GM18870 (cell line): Measurements from ENCODE around the gene GALNT5.

Source experiments
- ATAC-seq: cut with Tn5 transposase; IDR thresholded peaks from one replicate; pipeline ENCODE4 v1.9.1; 2021; ENCODE audit warnings: moderate library complexity; ENCODE audit not compliant: unreplicated experiment

Gene GALNT5

DNA sequence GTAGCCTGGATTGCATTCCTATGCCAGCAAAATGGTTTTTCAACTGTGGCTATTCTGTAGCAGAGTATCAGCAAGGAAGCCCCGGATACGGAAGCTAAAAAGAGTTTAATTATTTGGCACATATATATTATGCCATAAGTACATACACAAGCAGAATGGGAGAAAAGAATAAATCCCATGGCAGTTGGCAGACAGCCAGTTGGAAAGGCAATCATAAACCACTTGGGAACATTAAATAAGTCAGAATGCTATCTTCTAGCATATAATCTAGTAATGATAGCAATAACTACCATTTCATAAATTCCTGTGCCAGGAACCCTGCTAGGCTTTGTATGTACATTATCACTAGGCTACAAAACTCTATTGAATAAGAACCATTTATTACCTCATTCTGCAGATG, 26.0 kb downstream of the GALNT5 start:
- no peak for ATAC-seq

DNA sequence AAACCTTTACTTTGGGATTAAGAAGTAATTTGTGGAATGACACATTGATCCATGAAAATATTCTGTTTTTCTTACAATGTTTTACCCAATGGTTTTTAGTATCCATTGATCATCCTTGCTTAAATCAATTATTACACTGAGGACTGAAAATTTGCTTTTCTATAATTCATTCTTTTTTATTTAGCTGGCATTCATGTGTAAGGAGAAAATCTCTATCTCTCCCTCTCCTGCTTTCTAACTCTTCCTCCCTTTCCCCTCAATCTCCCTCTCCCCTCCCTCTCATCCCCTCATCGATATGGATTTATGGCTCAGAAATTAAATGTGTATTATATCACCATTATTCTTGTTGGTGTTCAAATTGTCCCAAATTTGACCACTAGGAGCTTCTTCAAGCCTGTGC, 29.7 kb downstream of the GALNT5 start:
- ATAC-seq: no peak

DNA sequence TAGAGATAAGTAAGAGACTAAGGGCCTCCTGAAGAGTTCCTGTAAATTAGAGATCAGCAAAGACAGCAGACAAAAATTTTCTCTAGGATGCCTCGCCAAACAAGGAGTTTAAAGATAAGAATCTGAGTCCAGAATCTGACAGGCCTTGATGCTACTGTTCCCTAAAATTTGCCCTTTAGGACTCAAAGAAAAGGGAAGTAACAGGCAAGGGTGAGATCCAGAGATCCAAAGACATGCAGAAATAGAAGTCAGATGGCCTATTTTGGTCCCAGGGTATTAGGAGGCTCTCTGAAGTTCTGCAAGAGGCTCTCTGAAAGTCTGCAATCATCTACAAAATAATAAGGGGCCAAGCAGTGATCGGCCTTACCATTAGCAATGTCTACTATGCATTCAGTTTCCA, 33.0 kb downstream of the GALNT5 start:
- ATAC-seq: no peak

DNA sequence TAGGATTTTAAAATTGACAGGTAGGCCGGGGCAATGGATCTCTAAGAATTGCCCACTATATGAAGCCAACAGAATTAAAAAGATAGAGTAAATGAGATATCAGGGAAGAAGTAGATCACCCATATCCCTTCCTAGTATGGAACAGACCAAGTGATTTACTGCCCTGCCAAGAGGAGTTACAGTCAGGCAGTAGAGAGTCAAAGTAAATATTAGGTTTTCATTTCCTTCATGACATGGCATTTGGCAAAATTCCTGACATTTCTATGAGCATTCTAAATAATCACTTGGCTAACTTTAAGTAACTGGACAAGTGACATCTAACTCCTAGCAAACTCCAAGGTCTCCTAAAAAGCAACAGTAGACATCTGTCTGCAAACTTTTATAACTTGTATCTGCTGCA, 33.5 kb downstream of the GALNT5 start:
- no peak for ATAC-seq

DNA sequence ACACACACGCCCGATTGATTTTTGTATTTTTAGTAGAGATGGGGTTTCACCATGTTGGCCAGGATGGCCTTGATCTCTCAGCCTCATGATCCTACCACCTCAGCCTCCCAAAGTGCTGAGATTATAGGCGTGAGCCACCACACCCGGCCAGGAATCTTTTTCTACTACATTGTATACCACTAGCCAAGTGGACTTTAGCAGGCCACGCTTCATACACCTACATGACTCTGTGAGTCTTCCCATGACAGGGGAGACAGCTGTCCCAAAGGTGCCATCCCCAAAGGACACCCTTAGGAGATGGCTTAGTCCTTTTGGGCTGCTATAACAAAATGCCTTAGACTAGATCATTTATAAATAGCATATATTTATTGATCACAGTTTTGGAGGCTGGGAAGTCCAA, 35.3 kb downstream of the GALNT5 start:
- ATAC-seq: no peak

DNA sequence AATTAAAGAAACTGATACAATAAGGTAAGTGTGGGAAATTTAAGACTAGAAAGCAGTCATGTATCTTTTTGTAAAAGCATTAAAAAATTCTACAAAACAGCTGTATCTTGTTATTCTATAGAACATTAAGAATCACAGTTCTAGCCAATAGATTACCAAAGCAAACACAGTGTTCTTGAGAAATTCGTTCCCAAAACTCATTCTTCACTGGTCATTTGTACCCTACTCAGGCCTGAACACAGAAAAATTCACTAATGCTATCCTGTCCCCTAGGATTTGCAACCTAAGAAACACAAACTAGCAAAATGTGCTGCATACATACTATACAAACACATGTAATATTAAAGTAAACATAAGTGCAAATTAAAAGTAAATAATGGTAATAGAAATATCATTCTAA, 39.0 kb downstream of the GALNT5 start:
- no peak for ATAC-seq

DNA sequence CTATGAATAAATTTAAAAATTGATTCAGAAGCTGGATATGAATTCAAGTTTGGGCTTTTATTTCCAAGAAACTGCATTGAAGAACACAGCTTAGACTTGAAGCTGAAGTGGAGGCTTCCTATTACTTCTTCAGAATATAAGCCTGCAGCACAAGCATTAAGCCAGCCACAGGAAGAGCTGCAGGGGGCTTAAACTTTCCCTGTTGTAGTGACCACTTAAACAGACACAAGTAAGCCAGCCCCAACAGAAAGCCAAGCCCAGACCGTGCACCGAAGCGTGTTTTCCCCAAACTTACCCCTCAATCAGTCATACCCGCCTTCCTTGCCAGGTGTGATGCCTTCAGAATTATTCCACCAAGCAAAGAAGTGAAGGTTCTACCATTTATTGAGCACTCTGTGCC, 39.5 kb downstream of the GALNT5 start:
- no peak for ATAC-seq

DNA sequence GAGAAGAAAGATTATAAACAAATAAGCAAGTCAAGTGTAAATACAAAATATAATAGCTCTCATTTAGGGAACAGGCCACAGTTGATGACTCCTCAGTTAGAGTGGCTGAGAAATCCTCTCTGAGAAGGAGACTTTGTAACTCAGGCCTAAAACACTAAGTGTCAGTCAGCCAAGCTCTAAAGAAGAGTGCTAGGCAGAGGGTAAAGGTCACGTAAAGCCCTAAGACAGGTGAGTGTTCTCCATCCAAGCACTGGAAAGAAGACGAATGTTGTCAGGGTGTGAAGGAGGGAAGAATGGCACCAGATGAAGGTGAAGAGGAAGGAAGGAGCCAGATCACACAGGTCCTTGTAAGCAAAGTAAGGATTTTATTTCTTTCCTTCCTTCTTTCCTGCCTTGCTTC, 43.8 kb downstream of the GALNT5 start:
- no peak for ATAC-seq

DNA sequence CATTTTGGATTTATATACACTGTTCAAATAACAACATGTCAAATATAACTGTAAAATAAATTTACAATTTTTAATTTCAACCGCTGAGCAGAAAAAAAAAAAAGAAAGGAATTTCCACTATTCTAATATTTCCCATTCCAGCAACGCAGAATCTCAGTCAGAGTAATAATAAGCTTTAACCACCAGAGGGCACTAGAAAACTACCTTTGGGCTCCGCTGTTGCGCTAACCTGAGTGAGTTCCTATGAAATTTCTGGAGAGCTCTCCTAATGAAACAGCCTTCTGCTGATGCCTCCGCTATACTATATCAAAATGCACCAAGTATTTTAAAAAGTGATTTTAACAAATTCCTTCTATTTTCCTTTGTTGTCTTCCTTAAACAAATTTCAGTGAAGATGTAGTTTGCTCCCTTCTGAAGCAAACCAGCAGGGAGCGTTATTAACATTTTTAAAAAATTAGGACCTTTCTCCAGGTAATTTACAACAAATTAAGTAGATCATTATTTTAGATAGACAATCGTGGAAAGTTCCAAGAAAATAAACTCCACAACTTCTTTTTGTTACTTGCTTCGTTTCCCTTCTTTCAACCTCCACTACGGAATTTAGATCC, 45.1 kb downstream of the GALNT5 start:
- ATAC-seq: peak; percentile 81

DNA sequence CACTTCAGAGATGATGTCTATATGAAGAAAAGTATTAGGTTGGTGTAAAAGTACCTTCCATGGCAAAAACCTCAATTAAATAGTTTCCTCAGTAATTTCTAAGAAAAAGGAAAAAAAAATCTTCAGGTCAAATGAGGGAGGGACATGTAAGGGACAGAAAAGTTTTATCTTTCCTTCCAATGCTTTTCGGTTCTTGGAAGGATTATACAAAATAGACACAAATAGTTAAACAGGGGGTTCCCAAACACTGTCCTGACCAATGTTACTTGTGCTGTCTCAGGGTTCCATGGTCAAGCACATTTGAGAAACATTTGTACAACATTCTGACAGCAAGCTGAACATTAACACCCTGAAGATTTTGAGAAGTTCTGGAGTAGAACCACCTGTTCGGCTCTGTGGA, 46.1 kb downstream of the GALNT5 start:
- ATAC-seq: no peak

DNA sequence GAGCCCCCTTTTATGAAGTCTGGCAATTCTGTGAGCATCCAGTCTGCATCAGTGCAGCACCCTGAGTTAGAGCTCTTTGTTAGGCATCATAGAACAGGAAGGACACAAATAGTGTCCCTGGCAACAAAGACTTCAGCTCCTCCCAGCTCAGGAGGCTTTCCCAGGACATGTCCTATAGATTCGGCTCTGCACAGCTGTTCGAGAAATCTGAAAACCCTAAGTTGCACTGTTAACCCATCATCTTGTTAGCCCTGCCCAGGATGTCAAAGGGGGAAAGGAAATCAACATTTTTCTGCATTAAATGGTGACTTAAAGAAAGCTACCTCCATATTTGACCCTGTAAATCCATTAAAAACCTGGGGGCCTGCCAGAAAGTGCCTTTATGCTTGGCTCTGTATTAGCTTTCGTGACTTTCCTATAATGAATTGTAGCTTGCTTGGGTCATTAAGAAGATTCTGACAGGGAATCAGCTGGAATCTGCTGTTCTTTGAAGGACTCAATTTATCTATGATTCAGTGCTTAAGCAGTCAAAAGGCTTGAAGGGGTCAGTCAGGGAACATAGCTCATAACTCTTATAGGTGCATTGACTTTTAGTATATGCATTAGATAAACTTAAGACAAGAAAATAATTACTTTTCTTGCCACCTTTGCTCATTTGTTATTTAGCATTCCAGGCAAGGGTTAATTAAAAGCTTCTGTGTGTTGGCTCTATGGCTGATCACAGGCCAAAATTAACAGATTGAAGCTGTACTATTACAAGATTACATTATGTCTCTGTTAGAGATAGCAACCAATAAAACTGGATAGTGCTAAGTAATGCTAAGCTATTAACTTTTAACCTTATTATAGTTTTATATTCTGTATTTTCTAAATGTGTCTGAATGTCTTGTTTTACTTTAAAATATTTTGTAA, 47.6 kb downstream of the GALNT5 start:
- no peak for ATAC-seq

DNA sequence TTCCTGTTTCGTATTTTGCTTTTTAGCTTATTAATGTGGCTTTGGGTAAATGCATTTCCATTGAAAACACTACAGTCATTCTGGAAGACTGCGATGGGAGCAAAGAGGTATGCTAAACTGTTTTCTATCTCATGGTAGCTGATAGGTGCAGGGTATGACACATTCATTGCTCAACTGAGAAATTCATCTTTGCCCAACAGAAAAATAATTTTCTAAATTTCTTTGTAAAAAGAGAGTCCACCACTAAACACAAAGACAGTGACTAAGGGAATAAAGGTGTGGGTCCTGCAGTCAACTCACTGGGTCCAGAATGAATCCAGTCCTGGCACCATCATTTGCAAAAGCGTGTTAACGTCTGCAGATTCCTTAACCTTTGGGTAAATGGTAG, 48.2 kb downstream of the GALNT5 start:
- no peak for ATAC-seq

DNA sequence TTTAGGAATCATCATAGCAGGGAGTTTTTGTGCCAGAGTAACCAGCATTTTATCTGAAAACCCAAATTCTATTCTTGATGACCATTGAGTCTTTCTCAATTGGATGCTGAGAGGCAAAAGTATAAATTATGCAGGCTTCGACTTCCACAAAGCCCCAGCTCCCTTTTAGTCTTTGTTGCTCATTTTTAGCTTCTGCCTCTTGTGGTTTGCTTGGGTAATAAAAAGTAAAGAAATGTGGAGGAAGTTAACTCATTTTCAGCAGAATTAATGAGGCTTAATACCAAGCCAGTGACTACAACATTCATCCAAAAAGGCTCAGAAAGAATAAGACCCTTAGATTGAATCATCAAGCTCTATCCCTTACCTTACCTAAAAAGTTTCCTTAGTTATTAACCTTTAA, 49.5 kb downstream of the GALNT5 start:
- ATAC-seq: no peak

DNA sequence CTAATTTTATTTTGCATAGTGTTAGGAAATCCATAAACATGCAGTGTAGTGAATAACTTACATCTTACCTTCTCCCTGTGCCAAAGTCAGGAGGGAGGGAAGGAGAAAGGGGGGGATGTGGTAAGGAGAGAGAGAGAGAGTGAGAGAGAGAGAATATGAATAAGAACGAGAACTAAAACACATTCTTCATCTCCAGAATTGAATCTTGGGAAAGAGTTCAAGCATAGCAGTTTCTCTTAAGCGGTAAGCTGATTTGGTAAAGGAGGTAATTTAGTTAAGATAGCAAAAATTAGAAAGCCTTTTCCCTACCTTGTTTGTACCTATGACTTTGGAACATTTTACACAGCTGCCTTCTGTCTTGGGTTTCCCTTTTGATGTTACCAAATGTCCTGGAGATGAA, 52.4 kb downstream of the GALNT5 start:
- no peak for ATAC-seq

DNA sequence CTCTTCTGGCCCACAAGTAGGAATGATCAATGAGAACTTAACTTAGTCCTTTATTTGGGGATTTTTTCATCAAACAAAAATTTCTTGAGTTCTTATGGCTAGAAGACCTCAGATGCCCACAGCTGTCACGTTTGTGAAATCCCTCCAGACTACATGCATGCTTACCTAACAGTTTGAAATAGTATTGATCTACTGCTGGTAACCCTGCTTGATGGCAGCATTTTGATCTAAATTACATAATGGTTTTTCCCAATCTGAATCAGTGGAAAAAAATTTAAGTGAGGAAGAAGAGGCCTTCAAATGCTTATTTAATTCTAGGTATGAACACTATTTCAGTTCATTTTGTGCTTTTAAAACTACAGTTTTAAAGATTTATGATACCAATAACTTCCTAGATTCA, 54.2 kb downstream of the GALNT5 start:
- no peak for ATAC-seq

DNA sequence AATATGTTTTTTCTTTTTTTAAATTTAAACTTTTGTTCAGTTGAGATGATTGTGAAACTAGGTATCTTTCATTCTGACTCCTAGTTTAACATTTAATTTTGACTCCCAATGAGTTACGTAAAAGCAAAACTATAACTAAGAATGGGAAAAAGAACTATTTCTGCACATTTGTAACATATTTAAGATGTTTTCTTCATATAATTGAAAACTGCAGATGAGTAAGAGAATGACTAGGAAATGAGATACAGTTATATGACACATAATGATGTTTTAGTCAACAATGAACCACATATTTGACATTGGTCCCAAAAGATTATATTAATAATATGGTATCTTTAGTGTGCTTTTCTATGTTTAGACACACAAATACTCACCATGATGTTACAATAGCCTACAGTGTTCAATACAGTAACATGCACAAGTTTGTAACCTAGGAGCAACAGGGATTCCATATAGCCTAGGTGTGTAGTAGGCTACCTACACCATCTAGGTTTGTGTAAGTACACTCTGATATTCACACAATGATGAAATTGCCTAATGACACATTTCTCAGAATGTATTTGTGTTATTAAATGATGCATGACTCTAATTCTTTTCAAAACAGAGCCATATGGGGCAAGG, 55.5 kb downstream of the GALNT5 start:
- peak; percentile 59 for ATAC-seq

DNA sequence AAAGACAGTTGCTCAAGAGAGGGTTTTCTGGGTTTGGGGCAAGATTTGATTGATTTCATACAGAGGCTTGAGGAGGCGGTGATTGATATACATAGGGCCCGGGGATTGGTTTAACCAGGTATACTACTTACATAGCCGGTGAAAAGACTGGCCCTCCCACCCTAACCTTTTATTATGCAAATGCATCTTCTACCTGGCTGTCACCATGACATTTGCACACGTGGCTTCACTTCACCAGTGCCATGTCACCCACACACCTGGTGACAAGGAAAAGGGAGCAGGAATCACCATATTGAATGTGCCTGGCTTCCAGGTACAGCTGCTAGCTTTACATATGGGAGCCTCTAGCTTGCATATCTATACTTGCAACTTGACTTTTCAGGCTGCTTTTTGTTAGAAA, 58.4 kb downstream of the GALNT5 start:
- ATAC-seq: no peak

DNA sequence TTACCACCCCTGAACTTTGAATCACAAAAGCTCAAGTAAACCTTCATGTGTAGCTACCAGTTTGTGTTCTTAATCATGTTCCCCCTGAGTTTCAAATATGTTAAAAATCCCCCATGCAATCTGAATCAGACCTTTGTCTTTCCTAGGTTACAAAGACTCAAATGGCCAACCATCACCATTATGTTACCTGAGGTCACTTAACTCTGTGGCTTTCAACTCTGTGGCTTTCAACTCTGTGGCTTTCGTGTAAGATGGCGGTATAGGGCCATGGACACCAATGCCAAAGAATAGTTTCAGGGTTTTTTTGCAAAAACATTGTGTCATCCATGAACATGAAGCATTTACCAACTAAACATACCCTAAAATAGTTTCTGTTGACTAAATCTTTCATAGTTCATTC, 61.4 kb downstream of the GALNT5 start:
- no peak for ATAC-seq

DNA sequence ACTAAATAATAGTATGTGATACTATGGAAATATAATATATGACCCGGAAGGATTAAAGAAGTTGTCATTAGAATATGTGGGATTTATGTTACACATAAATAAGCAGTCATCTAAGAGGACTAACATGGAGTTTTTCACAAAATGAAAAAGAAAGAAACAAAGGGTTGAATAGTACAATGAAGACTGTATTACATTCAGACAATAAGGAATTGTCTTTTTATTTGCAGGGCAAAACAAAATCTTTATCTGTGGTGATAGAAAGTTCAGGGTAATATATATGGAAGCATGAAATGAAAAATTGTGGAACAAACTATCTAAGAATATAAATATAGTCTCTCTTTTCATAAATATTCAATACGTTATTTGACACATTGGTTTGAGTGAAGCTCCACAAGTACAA, 62.3 kb downstream of the GALNT5 start:
- no peak for ATAC-seq

DNA sequence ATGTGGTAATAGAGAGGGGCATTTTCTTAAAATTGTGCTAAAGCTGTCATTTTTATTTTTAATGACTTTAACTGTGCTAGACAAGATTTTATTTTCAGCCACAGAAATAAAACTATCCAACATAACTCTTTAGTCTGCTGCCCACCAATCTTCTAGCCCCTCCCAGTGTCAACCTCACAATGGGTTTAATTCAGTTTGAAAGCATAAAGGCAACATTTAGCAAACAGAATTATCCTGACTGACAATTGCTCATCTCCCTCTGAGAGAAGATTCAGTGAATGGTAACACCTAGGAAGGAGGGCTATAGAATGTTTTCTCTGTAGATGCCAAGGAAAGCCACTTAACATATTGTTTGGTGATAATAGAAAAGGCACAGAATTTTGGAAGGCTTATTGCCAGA, 62.9 kb downstream of the GALNT5 start:
- ATAC-seq: no peak

DNA sequence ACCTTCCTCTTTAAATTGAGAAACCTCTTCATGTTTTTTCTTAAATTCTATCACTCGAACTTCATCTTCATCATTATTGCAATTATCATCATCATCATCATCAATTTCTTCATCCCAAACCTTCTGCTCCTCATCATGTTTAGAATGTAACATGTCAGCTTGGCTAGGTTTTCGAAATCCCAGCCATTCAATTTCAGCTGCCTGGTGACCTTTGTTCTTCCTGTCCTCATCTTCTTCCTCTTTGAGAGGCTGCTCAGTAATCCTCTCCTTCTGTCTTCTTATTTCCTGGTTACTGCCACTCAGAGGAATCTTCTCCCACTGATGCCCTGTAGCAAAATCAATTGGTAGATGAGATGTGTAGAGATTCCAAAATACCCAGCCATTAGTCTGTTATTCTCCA, 64.0 kb downstream of the GALNT5 start:
- ATAC-seq: no peak

DNA sequence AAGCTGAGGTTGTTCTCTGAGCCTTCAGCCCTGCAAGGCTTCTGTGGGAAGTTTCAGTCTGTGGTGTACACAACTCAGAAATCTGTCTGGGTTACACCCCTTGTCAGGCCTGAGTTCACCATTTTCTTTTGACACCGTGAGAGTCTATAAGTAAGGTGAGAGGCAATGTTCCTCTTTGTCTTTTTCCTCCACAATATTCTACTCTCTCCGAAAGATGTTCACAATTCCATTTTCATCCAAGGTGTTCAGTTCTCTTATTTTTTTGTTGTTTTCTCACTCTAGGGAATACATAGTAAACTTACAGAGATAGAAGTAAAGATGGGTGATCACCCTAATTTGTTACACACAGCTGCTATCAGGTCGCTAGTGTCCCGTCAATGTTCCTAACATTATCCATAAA, 64.9 kb downstream of the GALNT5 start:
- no peak for ATAC-seq
